Camera-type eye (tissue), 1 donor: ENCODE data around the gene SOWAHD. TPM values are rescaled to one million over a fixed set of nuclear protein-coding genes. Genes with fewer than 3 reads are reported as not detected.

ENCODE experiments used
- total RNA-seq: library from RNA; depleted of rRNA; stranded (reverse); fragments of >200 nt; gene quantifications from one replicate; pipeline ENCODE4 v1.2.3, GENCODE V29; 2014

The SOWAHD gene
- 0.49 TPM for total RNA-seq

DNA sequence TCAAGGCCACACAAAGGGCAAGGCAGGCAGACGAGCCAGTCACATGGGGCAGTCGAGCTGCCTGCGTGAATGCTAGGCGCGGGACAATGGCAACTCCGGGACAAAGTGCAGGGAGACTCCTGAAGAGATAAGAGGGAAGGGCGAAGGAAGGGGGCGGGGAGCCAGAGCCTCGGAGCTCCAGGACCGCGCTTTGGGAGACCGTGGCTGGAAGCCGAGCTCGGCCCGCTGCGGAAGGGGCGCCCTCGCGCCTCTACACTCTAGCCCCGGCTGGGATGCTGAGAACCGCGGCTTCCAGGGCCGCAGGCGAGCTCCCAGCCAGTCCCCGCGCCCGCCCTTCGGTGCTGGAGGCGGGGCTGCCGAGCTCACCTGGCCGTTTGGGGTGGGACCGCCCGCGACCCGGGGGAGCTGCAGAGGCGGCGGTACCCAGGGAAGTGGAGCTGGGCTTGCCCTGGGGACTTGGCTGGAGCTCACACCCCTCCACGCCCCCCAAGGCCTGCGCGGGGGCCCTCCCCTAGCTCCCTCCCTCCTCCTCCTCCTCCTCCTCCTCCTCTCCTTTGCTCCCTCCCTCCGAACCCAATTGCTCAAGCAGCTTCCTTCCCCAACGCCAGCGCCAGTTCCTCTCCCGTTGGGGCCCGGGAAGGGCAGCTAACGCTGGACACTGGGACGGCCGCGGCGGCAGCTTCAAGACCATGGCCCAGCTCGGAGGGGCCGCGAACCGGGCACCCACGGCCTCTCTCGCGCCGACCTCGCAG lies at the start of gene SOWAHD:
SOWAHD (plus strand) TSS at position 610 of the 752 bp plus-strand sequence; CDS start at position 690, 80 bp downstream.

GRCh38 chrX:119791437-119792231 lies 33.2 kb downstream of the SOWAHD start, which contains the start of gene RPL39:
Gene RPL39 (minus strand): TSS chrX:119791630. CDS start chrX:119791576, 54 bp downstream.

Other genes starting within 250 kb of the SOWAHD start
- 50.4 TPM for gene STEEP1, start 193.2 kb upstream of the SOWAHD start, total RNA-seq
- 50.6 TPM for gene UBE2A, start 184.0 kb upstream of the SOWAHD start, total RNA-seq
- 16.1 TPM for gene NKRF, start 152.2 kb upstream of the SOWAHD start, total RNA-seq
- gene SEPTIN6, start 65.4 kb upstream of the SOWAHD start, total RNA-seq, result 53.4 TPM
- gene RPL39, start 33.0 kb downstream of the SOWAHD start, total RNA-seq, result 2,126 TPM
- gene UPF3B, start 94.4 kb downstream of the SOWAHD start, total RNA-seq, result 6.5 TPM
- 15.6 TPM for gene RNF113A, start 113.1 kb downstream of the SOWAHD start, total RNA-seq
- 22.3 TPM for gene NDUFA1, start 113.2 kb downstream of the SOWAHD start, total RNA-seq
- not detected for gene AKAP14, start 137.3 kb downstream of the SOWAHD start, total RNA-seq
- 11.0 TPM for gene NKAP, start 185.2 kb downstream of the SOWAHD start, total RNA-seq